HL-60 (cell line): ENCODE measurements around the gene C20orf173.

Experiments used
- DNase-seq, 2 experiments: peaks; one replicate each; pipeline ENCODE4 v3.0.0-alpha.2; 2010 to 2020; ENCODE audit warnings: low read depth in 1 of 2, low spot score in 1 of 2
- H3K27ac ChIP-seq: fragments of 250-450 bp; sonication (Bioruptor Pico); replicated peaks from 2 replicates; pipeline ENCODE4 v1.5.1; 2020; ENCODE audit warnings: mild to moderate bottlenecking, moderate library complexity
- H3K27me3 ChIP-seq: fragments of 250-450 bp; sonication (Bioruptor Pico); 2 replicates; pipeline ENCODE4 v1.5.1; 2021; ENCODE audit warnings: mild to moderate bottlenecking, moderate library complexity; ENCODE audit not compliant: insufficient read depth, poor library complexity, severe bottlenecking
- H3K4me3 ChIP-seq: replicated peaks from 2 replicates; pipeline ENCODE4 v1.5.1; 2011; ENCODE audit warnings: mild to moderate bottlenecking, control low read depth, low read length; ENCODE audit not compliant: insufficient read depth
- CTCF ChIP-seq: IDR thresholded peaks from one replicate; pipeline ENCODE4 v1.5.1; 2011; ENCODE audit warnings: low read length, control low read depth, inconsistent platforms; ENCODE audit not compliant: insufficient read depth
- GABPA ChIP-seq: IDR thresholded peaks from 2 replicates; pipeline ENCODE4 v1.6.1; 2012; ENCODE audit warnings: low read depth
- POLR2AphosphoS5 ChIP-seq: IDR thresholded peaks from 2 replicates; pipeline ENCODE4 v1.6.1; 2012; ENCODE audit warnings: low read depth
- SPI1 ChIP-seq: IDR thresholded peaks from 2 replicates; pipeline ENCODE4 v1.6.1; 2012; ENCODE audit warnings: low read depth, mild to moderate bottlenecking, borderline replicate concordance
- TF ChIP-seq, protein P1 (sequence below): IDR thresholded peaks from 2 replicates; pipeline ENCODE4 v1.6.1; 2012; ENCODE audit warnings: low read depth; ENCODE audit not compliant: insufficient replicate concordance

The C20orf173 gene

GRCh38 chr20:35504751-35505150 is 24.7 kb downstream of the C20orf173 start:
- Histone ChIP-seq H3K27me3 (no peaks in the 10 kb centered on the region), H3K4me3 (no peak overlapping the region), H3K27ac (no peak overlapping the region)
- TF ChIP-seq GABPA (no peak), CTCF (no peak), SPI1 (no peak), POLR2AphosphoS5 (no peak)
- TF ChIP-seq, protein P1, sequence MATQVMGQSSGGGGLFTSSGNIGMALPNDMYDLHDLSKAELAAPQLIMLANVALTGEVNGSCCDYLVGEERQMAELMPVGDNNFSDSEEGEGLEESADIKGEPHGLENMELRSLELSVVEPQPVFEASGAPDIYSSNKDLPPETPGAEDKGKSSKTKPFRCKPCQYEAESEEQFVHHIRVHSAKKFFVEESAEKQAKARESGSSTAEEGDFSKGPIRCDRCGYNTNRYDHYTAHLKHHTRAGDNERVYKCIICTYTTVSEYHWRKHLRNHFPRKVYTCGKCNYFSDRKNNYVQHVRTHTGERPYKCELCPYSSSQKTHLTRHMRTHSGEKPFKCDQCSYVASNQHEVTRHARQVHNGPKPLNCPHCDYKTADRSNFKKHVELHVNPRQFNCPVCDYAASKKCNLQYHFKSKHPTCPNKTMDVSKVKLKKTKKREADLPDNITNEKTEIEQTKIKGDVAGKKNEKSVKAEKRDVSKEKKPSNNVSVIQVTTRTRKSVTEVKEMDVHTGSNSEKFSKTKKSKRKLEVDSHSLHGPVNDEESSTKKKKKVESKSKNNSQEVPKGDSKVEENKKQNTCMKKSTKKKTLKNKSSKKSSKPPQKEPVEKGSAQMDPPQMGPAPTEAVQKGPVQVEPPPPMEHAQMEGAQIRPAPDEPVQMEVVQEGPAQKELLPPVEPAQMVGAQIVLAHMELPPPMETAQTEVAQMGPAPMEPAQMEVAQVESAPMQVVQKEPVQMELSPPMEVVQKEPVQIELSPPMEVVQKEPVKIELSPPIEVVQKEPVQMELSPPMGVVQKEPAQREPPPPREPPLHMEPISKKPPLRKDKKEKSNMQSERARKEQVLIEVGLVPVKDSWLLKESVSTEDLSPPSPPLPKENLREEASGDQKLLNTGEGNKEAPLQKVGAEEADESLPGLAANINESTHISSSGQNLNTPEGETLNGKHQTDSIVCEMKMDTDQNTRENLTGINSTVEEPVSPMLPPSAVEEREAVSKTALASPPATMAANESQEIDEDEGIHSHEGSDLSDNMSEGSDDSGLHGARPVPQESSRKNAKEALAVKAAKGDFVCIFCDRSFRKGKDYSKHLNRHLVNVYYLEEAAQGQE: no peak
- no peak for DNase-seq

- Histone ChIP-seq H3K27me3 (no peaks in the 10 kb centered on the region), H3K4me3 (no peak overlapping the region), H3K27ac (no peak overlapping the region)
- TF ChIP-seq, protein P1: no peak
- TF ChIP-seq POLR2AphosphoS5: no peak
- DNase-seq: no peak
Observed at GRCh38 chr20:35503841-35504561, 25.5 kb downstream of the C20orf173 start.

DNA sequence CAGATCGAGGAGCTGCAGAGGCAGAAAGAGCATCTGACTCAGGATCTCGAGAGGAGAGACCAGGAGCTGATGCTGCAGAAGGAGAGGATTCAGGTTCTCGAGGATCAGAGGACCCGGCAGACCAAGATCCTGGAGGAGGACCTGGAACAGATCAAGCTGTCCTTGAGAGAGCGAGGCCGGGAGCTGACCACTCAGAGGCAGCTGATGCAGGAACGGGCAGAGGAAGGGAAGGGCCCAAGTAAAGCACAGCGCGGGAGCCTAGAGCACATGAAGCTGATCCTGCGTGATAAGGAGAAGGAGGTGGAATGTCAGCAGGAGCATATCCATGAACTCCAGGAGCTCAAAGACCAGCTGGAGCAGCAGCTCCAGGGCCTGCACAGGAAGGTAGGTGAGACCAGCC is 26.2 kb downstream of the C20orf173 start:
- H3K27me3 ChIP-seq: no peaks in the 10 kb centered on the region
- no peak for DNase-seq
- TF ChIP-seq, protein P1: no peak
- no peak for TF ChIP-seq SPI1
- TF ChIP-seq GABPA: no peak
- TF ChIP-seq CTCF: no peak
- no peak for TF ChIP-seq POLR2AphosphoS5
- no peak overlapping the region for H3K4me3 ChIP-seq
- H3K27ac ChIP-seq: no peak overlapping the region
